IPS-11a (cell line): ENCODE measurements around the gene OBSCN.
A peak's percentile ranks its signal among the peaks of the same experiment; 100 is the strongest.

Experiments
- H3K4me3 ChIP-seq: one replicate; pipeline ENCODE4 v1.5.1; 2013; ENCODE audit warnings: low read depth, low read length, control low read depth

Gene OBSCN

GRCh38 chr1:228394571-228395394 is 186.9 kb downstream of the OBSCN start:
- H3K4me3 ChIP-seq = no peak overlapping the region

- H3K4me3 ChIP-seq = no peak overlapping the region
Measured at GRCh38 chr1:228396770-228397662, 189.2 kb downstream of the OBSCN start.

GRCh38 chr1:228397966-228398365 is 190.1 kb downstream of the OBSCN start:
- H3K4me3 ChIP-seq = no peak overlapping the region

GRCh38 chr1:228398741-228399461 is 191.1 kb downstream of the OBSCN start:
- H3K4me3 ChIP-seq = no peak overlapping the region

- H3K4me3 ChIP-seq = no peak overlapping the region
Measured at GRCh38 chr1:228399531-228400236, 191.8 kb downstream of the OBSCN start.

GRCh38 chr1:228400237-228400651 is 192.4 kb downstream of the OBSCN start:
- H3K4me3 ChIP-seq = no peak overlapping the region

GRCh38 chr1:228400692-228401454 is 193.0 kb downstream of the OBSCN start:
- no peak overlapping the region for H3K4me3 ChIP-seq

- no peak overlapping the region for H3K4me3 ChIP-seq
Measured at GRCh38 chr1:228401782-228402640, 194.2 kb downstream of the OBSCN start.

GRCh38 chr1:228402641-228403025 is 194.8 kb downstream of the OBSCN start:
- no peak overlapping the region for H3K4me3 ChIP-seq

- H3K4me3 ChIP-seq = no peak overlapping the region
Measured at GRCh38 chr1:228403231-228403631, 195.4 kb downstream of the OBSCN start.

- no peak overlapping the region for H3K4me3 ChIP-seq
Measured at GRCh38 chr1:228404107-228404720, 196.4 kb downstream of the OBSCN start.

GRCh38 chr1:228405200-228405978 is 197.5 kb downstream of the OBSCN start:
- peak overlapping the region; percentile 91 for H3K4me3 ChIP-seq

GRCh38 chr1:228405979-228406228 is 198.1 kb downstream of the OBSCN start:
- peak overlapping the region; percentile 91 for H3K4me3 ChIP-seq

- peak overlapping the region; percentile 62 for H3K4me3 ChIP-seq
Measured at GRCh38 chr1:228407106-228408040, 199.5 kb downstream of the OBSCN start.

- H3K4me3 ChIP-seq = no peak overlapping the region
Measured at GRCh38 chr1:228408041-228408868, 200.4 kb downstream of the OBSCN start.
